Stimulated activated naive CD8-positive, alpha-beta T cell treated with anti-CD3 and anti-CD28 coated beads, Interleukin-15, Interleukin-2, amounts not matched to agents 100 ng/mL and 50 ng/mL, for 24 hours (primary cell): ENCODE measurements around the gene TMEM208.

ENCODE experiments used
- H3K27ac Mint-ChIP-seq: one replicate; pipeline ENCODE4 v1.8.0; 2021; ENCODE audit warnings: mild to moderate bottlenecking, mixed read lengths
- H3K27me3 Mint-ChIP-seq: one replicate; pipeline ENCODE4 v1.8.0; 2021; ENCODE audit warnings: mixed read lengths
- H3K36me3 Mint-ChIP-seq: one replicate; pipeline ENCODE4 v1.8.0; 2021; ENCODE audit warnings: low read depth, mixed read lengths
- H3K4me1 Mint-ChIP-seq: one replicate; pipeline ENCODE4 v1.8.0; 2021; ENCODE audit warnings: low read depth, mixed read lengths
- H3K4me3 Mint-ChIP-seq: one replicate; pipeline ENCODE4 v1.8.0; 2021; ENCODE audit warnings: mild to moderate bottlenecking, mixed read lengths
- H3K9me3 Mint-ChIP-seq: one replicate; pipeline ENCODE4 v1.8.0; 2021; ENCODE audit warnings: mixed read lengths

The TMEM208 gene

DNA sequence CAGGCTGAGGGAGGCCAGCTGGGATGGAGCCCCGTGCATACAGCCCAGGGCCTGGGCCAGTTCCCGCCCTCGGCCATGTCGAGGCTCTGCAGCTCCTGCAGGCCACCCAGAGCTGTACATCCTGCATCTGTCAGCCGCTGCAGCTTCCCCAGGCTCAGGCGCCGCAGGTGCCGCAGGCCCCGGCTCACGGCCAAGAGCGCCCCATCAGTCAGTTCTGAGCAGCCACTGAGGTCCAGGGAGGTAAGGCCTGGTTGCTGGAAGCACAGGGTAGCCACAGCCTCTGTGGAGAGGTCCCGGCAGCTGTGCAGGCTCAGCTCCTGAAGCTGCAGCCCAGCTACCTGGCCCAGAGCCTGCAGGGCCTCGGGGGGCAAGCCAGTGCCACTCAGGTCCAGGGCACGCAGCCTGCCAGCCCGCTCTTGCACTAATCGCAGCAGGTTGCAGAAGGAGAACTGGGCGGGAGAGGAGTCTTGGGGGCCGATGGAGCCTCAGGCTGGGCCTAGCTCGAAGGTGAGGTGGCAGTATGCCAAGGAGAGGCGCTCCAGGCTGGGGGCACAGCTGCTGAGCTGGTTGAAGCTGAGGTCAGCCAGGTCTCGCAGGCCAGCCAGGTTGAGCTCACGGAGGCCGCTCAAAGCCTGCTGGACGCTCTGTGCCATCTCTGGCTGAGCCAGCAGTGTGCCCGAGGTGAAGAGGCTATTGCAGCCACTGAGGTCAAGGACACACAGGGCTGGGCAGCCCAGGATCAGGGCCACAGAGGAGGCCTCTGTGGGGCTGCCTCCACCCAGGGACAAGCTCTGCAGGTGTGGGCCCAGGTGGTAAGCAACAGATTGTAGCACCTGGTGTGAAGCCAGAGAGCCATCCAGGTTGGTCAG, 16.6 kb upstream of the TMEM208 start:
- Mint-ChIP-seq H3K36me3 (no peaks in the 10 kb centered on the region), H3K27me3 (no peaks in the 10 kb centered on the region), H3K4me1 (no peaks in the 10 kb centered on the region), H3K27ac (no peak overlapping the region), H3K9me3 (no peaks in the 10 kb centered on the region), H3K4me3 (no peak overlapping the region)

DNA sequence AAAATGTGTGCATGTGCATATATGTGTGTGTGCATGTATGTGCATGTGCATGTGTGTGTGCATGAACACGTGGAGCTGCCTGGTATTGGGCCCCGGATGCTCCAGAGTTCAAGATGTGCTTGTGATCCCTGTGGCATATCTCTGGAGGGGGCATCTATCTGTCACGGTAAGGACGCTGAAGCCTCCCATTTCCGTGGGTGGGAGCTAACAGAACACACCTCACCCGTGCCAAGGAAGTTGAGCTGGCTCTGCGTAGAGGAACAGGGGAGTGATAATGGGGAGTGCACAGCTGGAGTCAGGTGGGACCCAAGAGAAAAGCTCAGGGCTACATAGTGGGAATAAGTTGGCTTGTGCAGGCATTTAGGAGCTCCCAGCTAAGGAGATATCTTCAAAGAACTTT, 15.3 kb upstream of the TMEM208 start:
- H3K27me3 Mint-ChIP-seq = no peaks in the 10 kb centered on the region
- no peaks in the 10 kb centered on the region for H3K4me1 Mint-ChIP-seq
- H3K27ac Mint-ChIP-seq = no peak overlapping the region
- no peaks in the 10 kb centered on the region for H3K9me3 Mint-ChIP-seq
- H3K36me3 Mint-ChIP-seq = no peaks in the 10 kb centered on the region
- H3K4me3 Mint-ChIP-seq = no peak overlapping the region

DNA sequence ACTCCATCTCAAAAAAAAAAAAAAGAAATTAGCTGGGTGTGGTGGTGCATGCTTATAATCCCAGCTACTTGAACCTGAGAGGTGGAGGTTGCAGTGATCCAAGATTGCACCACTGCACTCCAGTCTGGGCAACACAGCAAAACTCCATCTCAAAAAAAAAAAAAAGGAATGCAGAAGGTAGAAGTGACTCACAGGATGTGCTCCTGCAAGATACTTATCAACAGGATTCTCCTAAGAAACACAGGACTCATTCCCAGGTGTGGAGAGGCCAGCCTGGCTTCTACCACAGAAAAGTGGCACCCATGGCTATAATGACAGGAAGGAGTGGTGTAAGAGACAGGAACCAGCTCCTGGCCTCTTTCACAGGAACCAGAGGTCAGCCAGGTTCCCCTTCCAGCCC, 14.2 kb upstream of the TMEM208 start:
- Mint-ChIP-seq H3K4me1 (no peaks in the 10 kb centered on the region), H3K9me3 (no peaks in the 10 kb centered on the region), H3K27ac (no peak overlapping the region), H3K27me3 (no peaks in the 10 kb centered on the region), H3K4me3 (no peak overlapping the region), H3K36me3 (no peaks in the 10 kb centered on the region)

DNA sequence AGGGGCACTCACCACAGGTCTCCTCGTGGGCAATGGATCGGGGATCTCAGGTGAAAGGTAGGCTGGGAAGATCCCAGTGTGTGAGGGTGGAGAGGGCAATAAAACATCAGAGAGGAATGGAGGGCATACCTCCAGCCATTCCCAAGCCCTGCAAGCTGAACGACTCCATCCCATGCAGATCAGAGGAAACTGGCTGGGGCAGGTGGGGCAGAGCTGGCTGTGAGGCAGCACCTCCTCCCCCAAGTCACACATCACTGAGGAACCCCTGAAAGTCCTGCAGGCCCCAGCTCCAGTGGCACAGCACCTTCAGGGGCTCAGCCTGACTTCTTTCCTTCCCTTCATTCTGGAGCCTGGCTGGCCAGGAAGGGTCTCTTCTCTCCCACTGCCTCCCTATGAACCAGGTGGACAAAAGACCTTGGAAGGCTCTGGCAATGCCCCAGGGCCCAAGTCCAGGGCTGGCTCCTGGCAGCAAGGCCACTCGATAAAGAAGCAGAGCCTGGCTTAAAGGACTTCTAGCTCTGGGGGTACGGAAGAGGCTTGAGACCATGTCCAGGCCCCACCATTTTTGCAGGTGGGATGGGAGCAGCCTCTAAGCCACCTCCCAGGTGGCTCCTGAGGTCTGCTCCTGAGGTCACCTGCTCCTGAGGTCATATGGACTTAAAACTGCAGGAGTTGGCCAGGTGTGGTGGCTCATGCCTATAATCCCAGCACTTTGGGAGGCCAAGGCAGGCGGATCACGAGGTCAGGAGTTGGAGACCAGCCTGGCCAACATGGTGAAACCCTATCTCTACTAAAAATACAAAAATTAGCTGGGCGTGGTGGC, 13.5 kb upstream of the TMEM208 start:
- no peaks in the 10 kb centered on the region for H3K4me1 Mint-ChIP-seq
- H3K4me3 Mint-ChIP-seq = no peak overlapping the region
- H3K9me3 Mint-ChIP-seq = no peaks in the 10 kb centered on the region
- no peaks in the 10 kb centered on the region for H3K36me3 Mint-ChIP-seq
- no peak overlapping the region for H3K27ac Mint-ChIP-seq
- no peaks in the 10 kb centered on the region for H3K27me3 Mint-ChIP-seq

DNA sequence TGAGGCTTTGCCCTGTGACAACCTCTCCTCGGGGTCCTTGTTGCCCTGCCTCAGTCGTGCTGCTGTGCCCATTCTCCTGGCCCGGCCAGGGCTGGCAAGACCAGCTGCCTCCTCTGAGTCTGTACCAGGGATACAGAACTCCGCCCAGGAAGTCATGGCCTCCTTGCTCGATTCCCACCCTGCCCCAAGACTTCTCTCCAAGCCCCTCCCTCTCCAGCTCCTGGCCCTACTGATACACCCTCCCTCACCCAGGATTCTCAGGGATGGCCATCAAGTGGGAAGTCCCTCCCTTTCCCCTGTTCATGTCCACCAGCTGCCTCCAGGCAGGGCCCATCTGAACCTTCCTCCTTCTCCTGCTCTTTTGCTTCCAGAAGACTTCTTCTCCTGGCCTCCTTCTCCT, 11.2 kb upstream of the TMEM208 start:
- Mint-ChIP-seq H3K4me1 (no peaks in the 10 kb centered on the region), H3K27me3 (no peaks in the 10 kb centered on the region), H3K36me3 (peaks cover 4% of the 10 kb centered on the region), H3K27ac (no peak overlapping the region), H3K9me3 (no peaks in the 10 kb centered on the region), H3K4me3 (no peak overlapping the region)

DNA sequence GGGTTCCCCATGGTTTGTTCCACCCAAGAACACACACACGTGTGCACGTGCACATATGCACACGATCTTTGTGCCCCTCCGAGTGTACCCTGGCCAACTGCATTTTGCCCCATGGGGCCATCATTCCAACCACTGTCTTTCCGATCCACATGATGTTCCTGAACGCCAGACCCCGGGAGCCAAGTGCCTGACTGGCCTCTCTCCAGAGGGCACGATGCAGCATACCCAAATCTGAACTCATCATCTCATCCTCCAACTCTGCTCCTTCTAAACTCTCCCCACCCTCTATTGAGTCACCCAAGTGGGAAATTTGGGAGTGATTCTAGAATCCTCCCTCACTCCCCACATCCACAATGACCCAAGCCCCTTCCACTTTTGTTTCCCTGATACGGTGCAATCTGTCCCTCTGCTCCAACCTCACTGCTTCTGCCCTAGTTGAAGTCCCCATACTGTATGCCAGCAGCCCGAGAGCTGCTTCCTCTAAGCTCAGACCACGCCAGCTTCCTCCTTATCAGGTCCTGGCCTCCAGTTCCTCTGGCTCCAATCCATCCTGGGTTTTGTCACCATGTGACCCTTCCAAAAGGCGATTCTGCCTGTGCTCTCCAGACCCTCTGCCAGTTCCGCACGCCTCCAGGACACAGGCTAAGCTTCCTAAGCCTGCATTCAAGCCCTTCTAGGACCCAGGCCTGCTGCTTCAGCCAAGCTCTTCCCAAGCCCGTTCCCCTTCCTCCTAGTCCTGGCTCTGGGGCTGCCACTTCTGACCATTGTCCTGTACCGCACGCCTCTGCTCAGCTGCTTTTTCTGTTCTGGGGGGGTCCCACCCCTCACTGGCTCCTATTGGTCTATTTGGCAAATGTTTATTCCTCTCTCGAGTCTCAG, 10.1 kb upstream of the TMEM208 start:
- Mint-ChIP-seq H3K4me1 (no peaks in the 10 kb centered on the region), H3K4me3 (no peak overlapping the region), H3K27me3 (no peaks in the 10 kb centered on the region), H3K27ac (no peak overlapping the region), H3K9me3 (no peaks in the 10 kb centered on the region), H3K36me3 (peaks cover 7% of the 10 kb centered on the region)

DNA sequence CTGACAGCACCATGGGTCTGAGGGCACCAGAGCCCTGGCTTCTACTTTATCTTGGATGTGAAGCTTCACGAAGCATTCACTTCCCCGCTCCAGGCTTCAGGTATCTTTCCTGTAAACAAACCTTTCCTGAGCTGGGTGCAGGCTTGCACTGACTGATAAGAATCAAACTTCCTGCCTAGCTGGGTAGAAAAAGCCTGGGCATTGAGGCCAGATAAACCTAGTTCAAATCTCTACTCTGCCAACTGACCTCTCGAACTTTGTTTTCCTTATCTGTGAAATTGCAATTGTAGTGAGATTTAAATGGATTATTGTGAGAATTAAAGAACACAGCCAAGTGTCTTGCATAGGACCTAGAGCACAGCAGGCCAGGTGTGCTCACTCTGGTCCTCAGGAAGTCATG, 2.9 kb upstream of the TMEM208 start:
- Mint-ChIP-seq H3K27ac (no peak overlapping the region), H3K4me3 (no peak overlapping the region), H3K36me3 (peaks cover 21% of the 10 kb centered on the region)

DNA sequence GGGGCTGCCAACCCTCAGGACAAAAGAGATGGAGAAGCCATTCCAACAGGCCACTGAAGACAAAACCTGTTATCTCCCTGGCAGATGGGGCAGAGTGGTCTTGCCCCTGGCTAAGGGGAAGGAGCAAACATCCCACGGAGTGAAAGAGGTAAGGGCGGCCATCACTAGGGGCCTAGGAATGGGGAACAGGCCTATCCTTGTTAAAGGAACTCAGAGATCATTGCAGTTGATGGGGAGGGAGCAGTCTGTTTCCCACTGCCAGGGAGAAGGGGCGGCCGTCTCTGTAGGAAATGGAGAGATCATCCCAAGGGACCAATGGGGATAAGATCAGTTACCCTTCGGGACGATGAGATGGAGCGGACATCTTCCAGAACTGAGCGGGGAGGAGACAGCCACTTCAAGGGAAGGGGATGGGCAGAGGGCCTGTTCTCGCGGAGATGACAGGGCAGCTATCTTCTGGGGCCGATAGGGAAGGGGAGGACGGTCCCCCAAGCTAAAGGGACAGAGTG, 581 bp upstream of the TMEM208 start:
- Mint-ChIP-seq H3K9me3 (no peaks in the 10 kb centered on the region), H3K4me1 (peaks cover 52% of the 10 kb centered on the region), H3K27me3 (no peaks in the 10 kb centered on the region), H3K36me3 (peaks cover 31% of the 10 kb centered on the region), H3K4me3 (peak overlapping the region; percentile 97), H3K27ac (peak overlapping the region; percentile 85)

More for the DNA sequence above, 2.9 kb upstream of the TMEM208 start:
- H3K27me3 Mint-ChIP-seq = no peaks in the 10 kb centered on the region
- peaks cover 49% of the 10 kb centered on the region for H3K4me1 Mint-ChIP-seq
- H3K9me3 Mint-ChIP-seq = no peaks in the 10 kb centered on the region

DNA sequence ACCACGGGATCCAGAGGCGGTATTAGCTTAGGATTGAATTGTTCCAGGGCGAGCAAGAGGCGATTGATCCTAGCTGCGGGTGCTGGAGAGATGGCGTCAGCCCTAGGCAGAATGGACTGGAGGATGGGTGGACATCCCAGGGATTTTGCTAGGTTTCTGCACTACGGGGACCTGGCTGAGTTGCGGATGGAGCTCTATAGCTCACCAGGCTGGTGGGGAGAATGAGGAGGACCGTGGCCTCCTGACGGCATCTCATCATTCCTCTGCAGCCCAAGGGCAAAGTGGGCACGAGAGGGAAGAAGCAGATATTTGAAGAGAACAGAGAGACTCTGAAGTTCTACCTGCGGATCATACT, 614 bp downstream of the TMEM208 start:
- peak overlapping the region; percentile 97 for H3K4me3 Mint-ChIP-seq
- H3K36me3 Mint-ChIP-seq = peaks cover 31% of the 10 kb centered on the region
- peaks cover 52% of the 10 kb centered on the region for H3K4me1 Mint-ChIP-seq
- no peaks in the 10 kb centered on the region for H3K9me3 Mint-ChIP-seq
- no peaks in the 10 kb centered on the region for H3K27me3 Mint-ChIP-seq
- peak overlapping the region; percentile 94 for H3K27ac Mint-ChIP-seq

DNA sequence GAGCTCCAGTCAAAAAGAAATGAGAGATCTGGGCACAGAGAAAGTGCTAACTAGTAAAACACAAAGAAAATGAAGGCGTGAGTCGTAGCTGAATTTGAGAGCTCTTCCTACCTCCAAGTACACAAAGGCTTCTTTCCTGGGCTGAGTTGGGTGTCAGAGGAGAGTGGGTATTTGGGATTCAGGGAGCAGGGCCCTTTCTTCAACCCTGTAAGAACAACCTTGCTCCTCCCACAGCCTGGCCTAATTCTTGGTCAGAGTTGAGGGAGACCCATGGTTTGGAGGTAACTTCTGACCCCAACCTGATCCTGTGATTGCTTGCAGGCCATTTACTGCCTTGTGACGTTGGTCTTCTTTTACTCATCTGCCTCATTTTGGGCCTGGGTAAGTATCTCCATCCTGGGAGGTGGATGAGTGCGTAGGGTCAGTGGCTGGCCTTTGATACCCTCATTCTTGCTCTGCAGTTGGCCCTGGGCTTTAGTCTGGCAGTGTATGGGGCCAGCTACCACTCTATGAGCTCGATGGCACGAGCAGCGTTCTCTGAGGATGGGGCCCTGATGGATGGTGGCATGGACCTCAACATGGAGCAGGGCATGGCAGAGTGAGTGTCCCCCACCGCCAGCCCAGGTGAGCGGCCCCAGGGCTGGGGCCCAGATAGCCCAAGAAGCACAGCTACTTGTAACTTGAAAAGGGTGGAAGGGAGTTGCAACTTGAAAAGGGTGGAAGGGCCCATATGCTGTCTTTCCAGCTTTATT, 1.3 kb downstream of the TMEM208 start:
- Mint-ChIP-seq H3K27ac (peak overlapping the region; percentile 94), H3K27me3 (no peaks in the 10 kb centered on the region), H3K4me1 (peaks cover 52% of the 10 kb centered on the region), H3K36me3 (peaks cover 33% of the 10 kb centered on the region), H3K4me3 (peak overlapping the region; percentile 97), H3K9me3 (no peaks in the 10 kb centered on the region)

DNA sequence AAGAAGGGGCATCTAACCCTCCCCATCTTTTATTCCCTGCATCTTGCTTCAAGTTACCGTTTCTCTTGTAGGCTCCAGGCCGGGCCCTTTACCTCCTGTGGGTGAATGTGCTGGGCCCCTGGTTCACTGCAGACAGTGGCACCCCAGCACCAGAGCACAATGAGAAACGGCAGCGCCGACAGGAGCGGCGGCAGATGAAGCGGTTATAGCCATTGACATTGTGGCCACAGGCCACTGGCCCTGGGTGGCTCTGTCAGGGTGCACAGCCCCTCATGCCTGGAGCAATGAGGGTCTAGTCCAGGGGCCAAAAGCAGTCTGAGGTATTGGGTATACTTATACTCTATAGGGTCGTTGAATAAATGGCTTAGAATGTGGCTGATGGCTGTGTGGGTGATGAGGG, 2.0 kb downstream of the TMEM208 start:
- no peaks in the 10 kb centered on the region for H3K9me3 Mint-ChIP-seq
- H3K36me3 Mint-ChIP-seq = peaks cover 38% of the 10 kb centered on the region
- peaks cover 48% of the 10 kb centered on the region for H3K4me1 Mint-ChIP-seq
- no peak overlapping the region for H3K27ac Mint-ChIP-seq
- peak overlapping the region; percentile 97 for H3K4me3 Mint-ChIP-seq
- H3K27me3 Mint-ChIP-seq = no peaks in the 10 kb centered on the region

DNA sequence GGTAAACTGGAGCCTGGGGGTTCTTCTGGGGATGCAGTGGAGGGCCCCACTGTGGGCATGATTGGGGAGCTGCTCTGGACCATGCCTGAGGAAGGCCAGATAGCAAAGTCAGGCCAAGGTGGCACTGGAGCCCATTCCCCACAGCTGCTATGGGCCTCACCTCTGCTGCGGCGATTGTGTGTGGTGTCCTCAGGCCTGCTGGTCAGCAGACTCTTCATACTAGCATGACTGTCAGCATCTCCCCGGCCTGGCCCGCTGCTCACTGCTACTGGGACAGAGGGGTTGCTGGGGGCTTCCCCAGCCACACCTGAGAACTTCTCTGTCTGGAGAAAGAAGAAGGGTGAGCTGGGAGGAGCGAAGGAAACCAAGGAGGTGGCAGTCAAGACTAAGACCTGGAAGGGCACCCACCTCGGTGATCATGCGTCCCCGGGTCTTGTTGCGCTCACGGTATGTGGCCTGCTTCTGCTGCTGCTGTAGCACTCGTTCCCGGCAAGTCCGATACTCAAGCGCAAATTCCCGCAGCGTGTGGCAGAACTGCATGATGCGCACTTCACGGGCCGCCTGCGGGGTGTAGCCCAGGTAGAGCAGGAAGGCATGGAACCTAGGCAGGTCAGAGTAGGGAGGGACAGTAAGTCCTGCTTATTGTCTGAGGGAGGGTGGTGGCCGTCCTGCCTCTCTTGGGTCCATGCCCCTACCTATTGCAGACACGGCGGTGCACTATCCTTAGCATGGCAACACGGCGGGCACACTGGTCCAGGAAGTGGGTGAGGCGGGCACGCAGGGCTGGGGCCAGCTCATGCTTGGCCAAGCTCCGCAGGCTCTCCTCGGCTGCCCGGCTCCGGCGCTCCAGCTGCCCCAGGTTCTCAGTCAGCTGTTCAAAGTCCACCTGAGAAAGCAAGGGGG, 3.2 kb downstream of the TMEM208 start:
- Mint-ChIP-seq H3K4me3 (no peak overlapping the region), H3K27ac (no peak overlapping the region), H3K27me3 (no peaks in the 10 kb centered on the region), H3K4me1 (peaks cover 36% of the 10 kb centered on the region), H3K9me3 (no peaks in the 10 kb centered on the region), H3K36me3 (peaks cover 42% of the 10 kb centered on the region)
